Measurements from ENCODE around the gene LGALS9B. TPM values are rescaled to one million over a fixed set of nuclear protein-coding genes. Genes with fewer than 3 reads are reported as not detected.
"Not testable (repeated sequence)": the region's sequence is repeated elsewhere in the genome, so short reads cannot be mapped to it uniquely, and the experiment has no call there.

The LGALS9B gene
- total and polyA plus RNA-seq, 2 of the 8 experiments (the other 6 are each of a cell fraction or from before 2014, with no cell fraction given) = not detected

- H2AFZ ChIP-seq (ENCODE audit: low read length); POLR2A ChIA-PET (ENCODE audit: partially characterized antibody); CTCF ChIA-PET (ENCODE audit: partially characterized antibody); H3K36me3 ChIP-seq (ENCODE audit: control insufficient read depth in 2 of 4, insufficient read depth in 4 of 4, low read length in 3 of 4); DNase-seq (ENCODE audit: low read depth in 1 of 2, low spot score in 2 of 2); FAIRE-seq; H3K9me3 ChIP-seq (ENCODE audit: insufficient read depth in 2 of 2, low read depth in 1 of 2, low read length in 1 of 2); H2BK15ac ChIP-seq (ENCODE audit: low read length); H3K18ac ChIP-seq (ENCODE audit: extremely low read depth, low read length); H3K4me3 ChIP-seq (ENCODE audit: extremely low read depth in 1 of 4, insufficient read depth in 2 of 4, low read depth in 3 of 4, low read length in 4 of 4); H3K27ac ChIP-seq (ENCODE audit: low read depth, low read length); H3K23me2 ChIP-seq (ENCODE audit: low read depth, low read length); H3K79me2 ChIP-seq (ENCODE audit: control insufficient read depth in 1 of 2, insufficient read depth in 2 of 2, low read length in 2 of 2); H3K14ac ChIP-seq (ENCODE audit: insufficient read length); H3K79me1 ChIP-seq (ENCODE audit: low read depth, low read length); H2BK5ac ChIP-seq (ENCODE audit: low read depth, low read length); H4K8ac ChIP-seq (ENCODE audit: extremely low read depth, insufficient read depth, low read length); H4K20me1 ChIP-seq (replicated peaks in 1 of 2; ENCODE audit: control insufficient read depth in 1 of 2, insufficient read depth in 2 of 2, low read length in 2 of 2); H2BK12ac ChIP-seq (ENCODE audit: low read depth, low read length); H3K4me1 ChIP-seq (replicated peaks in 1 of 4; ENCODE audit: control insufficient read depth in 3 of 4, insufficient read depth in 4 of 4, low read length in 3 of 4); H3K56ac ChIP-seq (replicated peaks; ENCODE audit: insufficient read length, low read depth, low read length); H2AK5ac ChIP-seq (ENCODE audit: low read depth, low read length); H4K91ac ChIP-seq (replicated peaks; ENCODE audit: insufficient read length, low read length); H3K23ac ChIP-seq (ENCODE audit: insufficient read length); H3K9ac ChIP-seq (replicated peaks in 1 of 4; ENCODE audit: extremely low read depth in 1 of 4, low read depth in 3 of 4, low read length in 3 of 4); H3K27me3 ChIP-seq (replicated peaks in 1 of 4; ENCODE audit: control insufficient read depth in 3 of 4, extremely low read depth in 1 of 4, insufficient read depth in 3 of 4, low read length in 3 of 4); H2BK20ac ChIP-seq (ENCODE audit: low read length); H2BK120ac ChIP-seq (replicated peaks; ENCODE audit: low read depth, low read length); H3K4ac ChIP-seq (replicated peaks; ENCODE audit: insufficient read length, low read depth, low read length); H3K4me2 ChIP-seq (ENCODE audit: insufficient read depth in 1 of 2, low read depth in 2 of 2, low read length in 2 of 2); H4K5ac ChIP-seq (ENCODE audit: insufficient read length, low read depth, low read length): not testable (repeated sequence)
- 71% methylated on average over 2 of the region's 4 CpGs; no CpG with 5 or more reads in 1 of the 2 experiments for WGBS, 2 experiments (ENCODE audit: extremely low coverage in 1 of 2, insufficient coverage in 1 of 2, insufficient read length in 1 of 2, insufficient replicate concordance in 2 of 2, low coverage in 1 of 2, low lambda C conversion rate in 2 of 2, missing lambda C conversion rate in 1 of 2)
Observed at GRCh38 chr17:20477398-20478071, 10.2 kb upstream of the LGALS9B start.
